ENCODE data around the gene TRIM71. TPM values are rescaled to one million over a fixed set of nuclear protein-coding genes. Genes with fewer than 3 reads are reported as not detected.

The TRIM71 gene
- total RNA-seq, 1 experiment from 2014 or later, result 274 TPM

DNA sequence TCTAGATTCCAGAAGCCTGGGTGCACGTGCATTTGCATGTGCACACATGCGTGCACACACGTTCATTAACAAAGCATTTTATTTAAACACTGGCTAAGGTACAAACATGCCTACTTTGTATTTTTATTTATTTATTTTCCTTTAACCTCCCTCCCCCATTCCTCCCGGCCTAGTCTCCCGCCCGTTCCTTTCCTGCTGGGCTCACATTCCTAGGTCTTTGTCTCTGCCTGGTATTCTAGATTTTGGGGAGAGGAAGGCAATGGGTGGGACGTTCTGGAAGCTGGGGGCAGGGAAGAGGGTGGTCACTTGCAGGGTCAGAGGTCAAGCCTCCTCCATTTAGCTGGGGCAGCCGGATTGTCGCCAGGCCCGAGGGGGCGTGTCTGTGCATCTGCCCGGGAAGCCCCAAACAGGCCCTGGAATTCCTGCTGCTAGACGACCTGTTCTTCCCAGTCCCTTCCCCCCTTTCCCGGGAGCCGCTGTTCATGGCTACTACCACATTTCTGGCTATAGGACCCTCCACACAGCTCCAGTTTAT, 51.8 kb downstream of the TRIM71 start (continued):
- TF ChIP-seq, protein P1, sequence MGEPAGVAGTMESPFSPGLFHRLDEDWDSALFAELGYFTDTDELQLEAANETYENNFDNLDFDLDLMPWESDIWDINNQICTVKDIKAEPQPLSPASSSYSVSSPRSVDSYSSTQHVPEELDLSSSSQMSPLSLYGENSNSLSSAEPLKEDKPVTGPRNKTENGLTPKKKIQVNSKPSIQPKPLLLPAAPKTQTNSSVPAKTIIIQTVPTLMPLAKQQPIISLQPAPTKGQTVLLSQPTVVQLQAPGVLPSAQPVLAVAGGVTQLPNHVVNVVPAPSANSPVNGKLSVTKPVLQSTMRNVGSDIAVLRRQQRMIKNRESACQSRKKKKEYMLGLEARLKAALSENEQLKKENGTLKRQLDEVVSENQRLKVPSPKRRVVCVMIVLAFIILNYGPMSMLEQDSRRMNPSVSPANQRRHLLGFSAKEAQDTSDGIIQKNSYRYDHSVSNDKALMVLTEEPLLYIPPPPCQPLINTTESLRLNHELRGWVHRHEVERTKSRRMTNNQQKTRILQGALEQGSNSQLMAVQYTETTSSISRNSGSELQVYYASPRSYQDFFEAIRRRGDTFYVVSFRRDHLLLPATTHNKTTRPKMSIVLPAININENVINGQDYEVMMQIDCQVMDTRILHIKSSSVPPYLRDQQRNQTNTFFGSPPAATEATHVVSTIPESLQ (CRISPR knock-in tag; IDR thresholded peaks at IDR 0.05), result no peak
- TF ChIP-seq ETV6 (CRISPR knock-in tag; IDR thresholded peaks at IDR 0.05) (peak; percentile 92), TCF7 (CRISPR knock-in tag; IDR thresholded peaks at IDR 0.05; ENCODE audit: low read depth) (no peak), RORB (CRISPR knock-in tag; IDR thresholded peaks at IDR 0.05) (no peak), FOXK1 (CRISPR knock-in tag; IDR thresholded peaks at IDR 0.05) (peak; percentile 88), NFYB (CRISPR knock-in tag; conservative IDR thresholded peaks at IDR 0.05; ENCODE audit: low read depth) (no peak), ZNF263 (CRISPR knock-in tag; IDR thresholded peaks at IDR 0.05; ENCODE audit: low read depth) (no peak), ZNF138 (CRISPR knock-in tag; conservative IDR thresholded peaks at IDR 0.05) (0 out of 2 replicates have a peak, but pooled peaks have one; percentile 24), SP1 (CRISPR knock-in tag; conservative IDR thresholded peaks at IDR 0.05) (peak; percentile 91), NFE2L1 (CRISPR knock-in tag; IDR thresholded peaks at IDR 0.05) (no peak), JUN (CRISPR knock-in tag; IDR thresholded peaks at IDR 0.05) (no peak), GTF2I (CRISPR knock-in tag; conservative IDR thresholded peaks at IDR 0.05) (no peak), NR2C2 (CRISPR knock-in tag; IDR thresholded peaks at IDR 0.05) (peak; percentile 85), FOXP1 (CRISPR knock-in tag; IDR thresholded peaks at IDR 0.05; ENCODE audit: borderline replicate concordance) (no peak; the same call in 1 of the 2 replicates), ZNF232 (CRISPR knock-in tag; IDR thresholded peaks at IDR 0.05) (no peak), MXD4 (CRISPR knock-in tag; IDR thresholded peaks at IDR 0.05; ENCODE audit: borderline replicate concordance) (no peak)
- TF ChIP-seq, protein P2, sequence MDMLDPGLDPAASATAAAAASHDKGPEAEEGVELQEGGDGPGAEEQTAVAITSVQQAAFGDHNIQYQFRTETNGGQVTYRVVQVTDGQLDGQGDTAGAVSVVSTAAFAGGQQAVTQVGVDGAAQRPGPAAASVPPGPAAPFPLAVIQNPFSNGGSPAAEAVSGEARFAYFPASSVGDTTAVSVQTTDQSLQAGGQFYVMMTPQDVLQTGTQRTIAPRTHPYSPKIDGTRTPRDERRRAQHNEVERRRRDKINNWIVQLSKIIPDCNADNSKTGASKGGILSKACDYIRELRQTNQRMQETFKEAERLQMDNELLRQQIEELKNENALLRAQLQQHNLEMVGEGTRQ (CRISPR knock-in tag; IDR thresholded peaks at IDR 0.05), result no peak
- TF ChIP-seq, protein P3, sequence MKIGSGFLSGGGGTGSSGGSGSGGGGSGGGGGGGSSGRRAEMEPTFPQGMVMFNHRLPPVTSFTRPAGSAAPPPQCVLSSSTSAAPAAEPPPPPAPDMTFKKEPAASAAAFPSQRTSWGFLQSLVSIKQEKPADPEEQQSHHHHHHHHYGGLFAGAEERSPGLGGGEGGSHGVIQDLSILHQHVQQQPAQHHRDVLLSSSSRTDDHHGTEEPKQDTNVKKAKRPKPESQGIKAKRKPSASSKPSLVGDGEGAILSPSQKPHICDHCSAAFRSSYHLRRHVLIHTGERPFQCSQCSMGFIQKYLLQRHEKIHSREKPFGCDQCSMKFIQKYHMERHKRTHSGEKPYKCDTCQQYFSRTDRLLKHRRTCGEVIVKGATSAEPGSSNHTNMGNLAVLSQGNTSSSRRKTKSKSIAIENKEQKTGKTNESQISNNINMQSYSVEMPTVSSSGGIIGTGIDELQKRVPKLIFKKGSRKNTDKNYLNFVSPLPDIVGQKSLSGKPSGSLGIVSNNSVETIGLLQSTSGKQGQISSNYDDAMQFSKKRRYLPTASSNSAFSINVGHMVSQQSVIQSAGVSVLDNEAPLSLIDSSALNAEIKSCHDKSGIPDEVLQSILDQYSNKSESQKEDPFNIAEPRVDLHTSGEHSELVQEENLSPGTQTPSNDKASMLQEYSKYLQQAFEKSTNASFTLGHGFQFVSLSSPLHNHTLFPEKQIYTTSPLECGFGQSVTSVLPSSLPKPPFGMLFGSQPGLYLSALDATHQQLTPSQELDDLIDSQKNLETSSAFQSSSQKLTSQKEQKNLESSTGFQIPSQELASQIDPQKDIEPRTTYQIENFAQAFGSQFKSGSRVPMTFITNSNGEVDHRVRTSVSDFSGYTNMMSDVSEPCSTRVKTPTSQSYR (CRISPR knock-in tag; IDR thresholded peaks at IDR 0.05), result peak; percentile 98
- TF ChIP-seq, protein P4, sequence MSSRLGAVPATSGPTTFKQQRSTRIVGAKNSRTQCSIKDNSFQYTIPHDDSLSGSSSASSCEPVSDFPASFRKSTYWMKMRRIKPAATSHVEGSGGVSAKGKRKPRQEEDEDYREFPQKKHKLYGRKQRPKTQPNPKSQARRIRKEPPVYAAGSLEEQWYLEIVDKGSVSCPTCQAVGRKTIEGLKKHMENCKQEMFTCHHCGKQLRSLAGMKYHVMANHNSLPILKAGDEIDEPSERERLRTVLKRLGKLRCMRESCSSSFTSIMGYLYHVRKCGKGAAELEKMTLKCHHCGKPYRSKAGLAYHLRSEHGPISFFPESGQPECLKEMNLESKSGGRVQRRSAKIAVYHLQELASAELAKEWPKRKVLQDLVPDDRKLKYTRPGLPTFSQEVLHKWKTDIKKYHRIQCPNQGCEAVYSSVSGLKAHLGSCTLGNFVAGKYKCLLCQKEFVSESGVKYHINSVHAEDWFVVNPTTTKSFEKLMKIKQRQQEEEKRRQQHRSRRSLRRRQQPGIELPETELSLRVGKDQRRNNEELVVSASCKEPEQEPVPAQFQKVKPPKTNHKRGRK (CRISPR knock-in tag; IDR thresholded peaks at IDR 0.05; ENCODE audit: borderline replicate concordance), result no peak
- TF ChIP-seq, protein P5, sequence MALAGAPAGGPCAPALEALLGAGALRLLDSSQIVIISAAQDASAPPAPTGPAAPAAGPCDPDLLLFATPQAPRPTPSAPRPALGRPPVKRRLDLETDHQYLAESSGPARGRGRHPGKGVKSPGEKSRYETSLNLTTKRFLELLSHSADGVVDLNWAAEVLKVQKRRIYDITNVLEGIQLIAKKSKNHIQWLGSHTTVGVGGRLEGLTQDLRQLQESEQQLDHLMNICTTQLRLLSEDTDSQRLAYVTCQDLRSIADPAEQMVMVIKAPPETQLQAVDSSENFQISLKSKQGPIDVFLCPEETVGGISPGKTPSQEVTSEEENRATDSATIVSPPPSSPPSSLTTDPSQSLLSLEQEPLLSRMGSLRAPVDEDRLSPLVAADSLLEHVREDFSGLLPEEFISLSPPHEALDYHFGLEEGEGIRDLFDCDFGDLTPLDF (CRISPR knock-in tag; IDR thresholded peaks at IDR 0.05), result no peak
- TF ChIP-seq, protein P6, sequence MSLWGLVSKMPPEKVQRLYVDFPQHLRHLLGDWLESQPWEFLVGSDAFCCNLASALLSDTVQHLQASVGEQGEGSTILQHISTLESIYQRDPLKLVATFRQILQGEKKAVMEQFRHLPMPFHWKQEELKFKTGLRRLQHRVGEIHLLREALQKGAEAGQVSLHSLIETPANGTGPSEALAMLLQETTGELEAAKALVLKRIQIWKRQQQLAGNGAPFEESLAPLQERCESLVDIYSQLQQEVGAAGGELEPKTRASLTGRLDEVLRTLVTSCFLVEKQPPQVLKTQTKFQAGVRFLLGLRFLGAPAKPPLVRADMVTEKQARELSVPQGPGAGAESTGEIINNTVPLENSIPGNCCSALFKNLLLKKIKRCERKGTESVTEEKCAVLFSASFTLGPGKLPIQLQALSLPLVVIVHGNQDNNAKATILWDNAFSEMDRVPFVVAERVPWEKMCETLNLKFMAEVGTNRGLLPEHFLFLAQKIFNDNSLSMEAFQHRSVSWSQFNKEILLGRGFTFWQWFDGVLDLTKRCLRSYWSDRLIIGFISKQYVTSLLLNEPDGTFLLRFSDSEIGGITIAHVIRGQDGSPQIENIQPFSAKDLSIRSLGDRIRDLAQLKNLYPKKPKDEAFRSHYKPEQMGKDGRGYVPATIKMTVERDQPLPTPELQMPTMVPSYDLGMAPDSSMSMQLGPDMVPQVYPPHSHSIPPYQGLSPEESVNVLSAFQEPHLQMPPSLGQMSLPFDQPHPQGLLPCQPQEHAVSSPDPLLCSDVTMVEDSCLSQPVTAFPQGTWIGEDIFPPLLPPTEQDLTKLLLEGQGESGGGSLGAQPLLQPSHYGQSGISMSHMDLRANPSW (CRISPR knock-in tag; conservative IDR thresholded peaks at IDR 0.05; ENCODE audit: low read depth), result 0 out of 2 replicates have a peak, but pooled peaks have one; percentile 50
- TF ChIP-seq, protein P7, sequence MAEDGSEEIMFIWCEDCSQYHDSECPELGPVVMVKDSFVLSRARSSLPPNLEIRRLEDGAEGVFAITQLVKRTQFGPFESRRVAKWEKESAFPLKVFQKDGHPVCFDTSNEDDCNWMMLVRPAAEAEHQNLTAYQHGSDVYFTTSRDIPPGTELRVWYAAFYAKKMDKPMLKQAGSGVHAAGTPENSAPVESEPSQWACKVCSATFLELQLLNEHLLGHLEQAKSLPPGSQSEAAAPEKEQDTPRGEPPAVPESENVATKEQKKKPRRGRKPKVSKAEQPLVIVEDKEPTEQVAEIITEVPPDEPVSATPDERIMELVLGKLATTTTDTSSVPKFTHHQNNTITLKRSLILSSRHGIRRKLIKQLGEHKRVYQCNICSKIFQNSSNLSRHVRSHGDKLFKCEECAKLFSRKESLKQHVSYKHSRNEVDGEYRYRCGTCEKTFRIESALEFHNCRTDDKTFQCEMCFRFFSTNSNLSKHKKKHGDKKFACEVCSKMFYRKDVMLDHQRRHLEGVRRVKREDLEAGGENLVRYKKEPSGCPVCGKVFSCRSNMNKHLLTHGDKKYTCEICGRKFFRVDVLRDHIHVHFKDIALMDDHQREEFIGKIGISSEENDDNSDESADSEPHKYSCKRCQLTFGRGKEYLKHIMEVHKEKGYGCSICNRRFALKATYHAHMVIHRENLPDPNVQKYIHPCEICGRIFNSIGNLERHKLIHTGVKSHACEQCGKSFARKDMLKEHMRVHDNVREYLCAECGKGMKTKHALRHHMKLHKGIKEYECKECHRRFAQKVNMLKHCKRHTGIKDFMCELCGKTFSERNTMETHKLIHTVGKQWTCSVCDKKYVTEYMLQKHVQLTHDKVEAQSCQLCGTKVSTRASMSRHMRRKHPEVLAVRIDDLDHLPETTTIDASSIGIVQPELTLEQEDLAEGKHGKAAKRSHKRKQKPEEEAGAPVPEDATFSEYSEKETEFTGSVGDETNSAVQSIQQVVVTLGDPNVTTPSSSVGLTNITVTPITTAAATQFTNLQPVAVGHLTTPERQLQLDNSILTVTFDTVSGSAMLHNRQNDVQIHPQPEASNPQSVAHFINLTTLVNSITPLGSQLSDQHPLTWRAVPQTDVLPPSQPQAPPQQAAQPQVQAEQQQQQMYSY (CRISPR knock-in tag; IDR thresholded peaks at IDR 0.05), result no peak
- TF ChIP-seq, protein P8, sequence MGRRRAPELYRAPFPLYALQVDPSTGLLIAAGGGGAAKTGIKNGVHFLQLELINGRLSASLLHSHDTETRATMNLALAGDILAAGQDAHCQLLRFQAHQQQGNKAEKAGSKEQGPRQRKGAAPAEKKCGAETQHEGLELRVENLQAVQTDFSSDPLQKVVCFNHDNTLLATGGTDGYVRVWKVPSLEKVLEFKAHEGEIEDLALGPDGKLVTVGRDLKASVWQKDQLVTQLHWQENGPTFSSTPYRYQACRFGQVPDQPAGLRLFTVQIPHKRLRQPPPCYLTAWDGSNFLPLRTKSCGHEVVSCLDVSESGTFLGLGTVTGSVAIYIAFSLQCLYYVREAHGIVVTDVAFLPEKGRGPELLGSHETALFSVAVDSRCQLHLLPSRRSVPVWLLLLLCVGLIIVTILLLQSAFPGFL (CRISPR knock-in tag; IDR thresholded peaks at IDR 0.05; ENCODE audit: borderline replicate concordance), result no peak
